Stomach (tissue), 9 donors: Measurements from ENCODE around the gene CEP20. TPM values are rescaled to one million over a fixed set of nuclear protein-coding genes. Genes with fewer than 3 reads are reported as not detected.
A peak's percentile ranks its signal among the peaks of the same experiment; 100 is the strongest.
"Not testable (repeated sequence)": the region's sequence is repeated elsewhere in the genome, so short reads cannot be mapped to it uniquely, and the experiment has no call there.

Experiments used
- DNase-seq, 2 donors: peaks; one replicate each; pipeline versions ENCODE4 v3.0.0 to v3.0.0-alpha.2; 2013 to 2019
- H3K27ac ChIP-seq, 5 donors: fragments of 200-600 bp in 4 of 5; sonication (generic) in 4 of 5; one replicate each; pipeline ENCODE4 v1.5.1; 2013 to 2019; ENCODE audit warnings: mild to moderate bottlenecking in 1 of 5, moderate library complexity in 1 of 5
- H3K27me3 ChIP-seq, 3 donors: fragments of 200-600 bp; sonication (generic); one replicate each; pipeline ENCODE4 v1.5.1; 2017 to 2019; ENCODE audit warnings: mixed run types in 1 of 3
- H3K36me3 ChIP-seq, 4 donors: fragments of 200-600 bp; sonication (generic); 1 replicate in 3 of 4; 2 replicates in 1 of 4; pipeline ENCODE4 v1.5.1; 2016 to 2019
- H3K4me1 ChIP-seq, 4 donors: fragments of 200-600 bp; sonication (generic); one replicate each; pipeline ENCODE4 v1.5.1; 2016 to 2019
- H3K4me3 ChIP-seq, 4 donors: fragments of 200-600 bp; sonication (generic) in 3 of 4; one replicate each; pipeline ENCODE4 v1.5.1; 2016 to 2019; ENCODE audit warnings: mild to moderate bottlenecking in 1 of 4
- H3K9me3 ChIP-seq, 4 donors: fragments of 200-600 bp; sonication (generic); one replicate each; pipeline ENCODE4 v1.5.1; 2016 to 2019
- EP300 ChIP-seq: sonication (generic); formaldehyde crosslinking; IDR thresholded peaks from one replicate; pipeline ENCODE4 v1.6.1; 2017; ENCODE audit warnings: antibody characterized with exemption
- POLR2A ChIP-seq, 4 donors: fragments of 450-650 bp; IDR thresholded peaks; one replicate each; pipeline ENCODE4 v1.6.1; 2016; ENCODE audit warnings: antibody characterized with exemption in 4 of 4, control low read depth in 2 of 4, mild to moderate bottlenecking in 1 of 4, moderate library complexity in 1 of 4
- POLR2AphosphoS5 ChIP-seq, 3 donors: sonication (generic); formaldehyde crosslinking; IDR thresholded peaks; one replicate each; pipeline ENCODE4 v1.6.1; 2016; ENCODE audit warnings: antibody characterized with exemption in 3 of 3
- WGBS, 5 donors: extraction: QIAGEN DNeasy Blood & Tissue Kit in 3 of 5; methylation state at CpG; one replicate each; pipeline versions ENCODE4 v1.1.5 to v1.1.7; 2013 to 2018; 5-methylcytosine and 5-hydroxymethylcytosine counted together
- intact Hi-C: fragments of 100-400 bp; cut with DNase I; formaldehyde crosslinking; loops from one replicate; pipeline ENCODE4 v1.15.1; 2023; ENCODE audit warnings: low total_unique reads
- polyA plus RNA-seq, 3 donors: library from polyadenylated mRNA; stranded (reverse); fragments of 200-250 nt; gene quantifications; one replicate each; pipeline ENCODE4 v1.2.3, GENCODE V29; 2013
- total RNA-seq, 5 donors: library from RNA; depleted of rRNA; stranded (reverse); fragments of >200 nt; gene quantifications; one replicate each; pipeline versions ENCODE4 v1.1.0 to v1.2.3, GENCODE V29; 2014 to 2016
- TF ChIP-seq, protein P1 (sequence below), 7 experiments: fragments of 450-650 bp in 4 of 7; fragments of 200-600 bp in 3 of 7; sonication (generic) in 3 of 7; IDR thresholded peaks; one replicate each; pipeline ENCODE4 v1.5.1; 2016 to 2019; ENCODE audit warnings: antibody characterized with exemption in 7 of 7, control low read depth in 2 of 7, mild to moderate bottlenecking in 1 of 7
- donor health status: healthy with polysubstance abuse.
- donor health status: Bipolar disorder and iron deficiency.
- donor health status: healthy.

The CEP20 gene
- total and polyA plus RNA-seq, 8 donors: 7.0 to 40.0 (median 17.8) TPM

DNA sequence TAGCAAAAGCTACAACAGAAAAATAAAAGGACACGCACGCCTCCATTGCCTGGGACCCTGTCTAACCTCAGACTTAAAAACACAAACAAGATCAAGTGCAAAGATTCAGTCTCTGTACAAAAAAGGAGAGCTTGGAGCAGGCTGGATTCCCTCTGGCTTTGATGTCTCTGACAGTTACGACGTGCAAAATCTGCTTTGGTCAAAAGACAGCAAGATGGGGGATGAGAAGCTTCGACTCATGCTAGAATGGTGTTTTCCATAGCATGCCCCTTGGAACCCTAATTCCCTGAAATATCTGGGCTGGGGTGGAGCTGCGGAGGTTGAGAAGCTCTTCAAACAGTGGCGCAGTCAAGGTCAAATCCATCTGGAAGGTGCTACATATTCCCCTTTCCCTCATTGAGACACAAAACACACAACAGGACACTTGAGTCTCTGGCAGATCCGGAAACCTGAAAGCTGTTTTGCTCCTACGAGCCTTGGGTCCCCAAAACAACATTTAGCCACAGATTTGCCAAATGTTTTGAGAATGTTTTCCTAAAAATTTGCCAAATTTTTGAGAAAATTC is 40.7 kb downstream of the CEP20 start:
- no peaks in the 10 kb centered on the region for H3K36me3 ChIP-seq

DNA sequence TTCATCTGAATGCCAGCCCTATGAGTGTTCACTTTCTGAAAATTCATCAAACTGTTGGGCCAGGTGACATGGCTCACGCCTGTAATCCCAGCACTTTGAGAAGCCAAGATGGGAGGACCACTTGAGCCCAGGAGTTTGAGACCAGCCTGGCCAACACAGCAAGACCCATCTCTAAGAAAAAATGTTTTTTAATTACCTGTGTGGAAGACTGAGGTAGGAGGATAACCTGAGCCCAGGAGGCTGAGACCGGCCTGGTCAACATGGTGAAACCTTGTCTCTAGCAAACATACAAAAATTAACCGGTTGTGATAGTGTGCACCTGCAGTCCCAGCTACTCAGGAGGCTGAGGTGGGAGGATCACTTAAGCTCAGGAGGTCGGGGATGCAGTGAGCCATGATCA is 41.9 kb downstream of the CEP20 start:
- no peak for TF ChIP-seq POLR2AphosphoS5 (IDR thresholded peaks at IDR 0.05)
- no peak for TF ChIP-seq POLR2A (IDR thresholded peaks at IDR 0.05)
- no peak for TF ChIP-seq EP300
- intact Hi-C loops: no loop called here
- DNase-seq: no peak
- Histone ChIP-seq H3K27ac (peak overlapping the region in 3 of 5 donors; percentile 26 to 90 (median 74)), H3K9me3 (no peaks in the 10 kb centered on the region), H3K4me1 (peaks cover 0 to 36% (median 12%) of the 10 kb centered on the region in 4 donors), H3K27me3 (no peaks in the 10 kb centered on the region), H3K36me3 (no peaks in the 10 kb centered on the region), H3K4me3 (no peak overlapping the region)
- 60 to 72% (median 71%) methylated on average over 4 of the region's 4 CpGs for WGBS, 5 donors

More for the DNA sequence above, 40.7 kb downstream of the CEP20 start:
- peak overlapping the region in 1 of 4 donors; percentile 7 for H3K4me3 ChIP-seq
- no peak for TF ChIP-seq EP300
- TF ChIP-seq POLR2AphosphoS5 (IDR thresholded peaks at IDR 0.05): no peak
- TF ChIP-seq, protein P1, sequence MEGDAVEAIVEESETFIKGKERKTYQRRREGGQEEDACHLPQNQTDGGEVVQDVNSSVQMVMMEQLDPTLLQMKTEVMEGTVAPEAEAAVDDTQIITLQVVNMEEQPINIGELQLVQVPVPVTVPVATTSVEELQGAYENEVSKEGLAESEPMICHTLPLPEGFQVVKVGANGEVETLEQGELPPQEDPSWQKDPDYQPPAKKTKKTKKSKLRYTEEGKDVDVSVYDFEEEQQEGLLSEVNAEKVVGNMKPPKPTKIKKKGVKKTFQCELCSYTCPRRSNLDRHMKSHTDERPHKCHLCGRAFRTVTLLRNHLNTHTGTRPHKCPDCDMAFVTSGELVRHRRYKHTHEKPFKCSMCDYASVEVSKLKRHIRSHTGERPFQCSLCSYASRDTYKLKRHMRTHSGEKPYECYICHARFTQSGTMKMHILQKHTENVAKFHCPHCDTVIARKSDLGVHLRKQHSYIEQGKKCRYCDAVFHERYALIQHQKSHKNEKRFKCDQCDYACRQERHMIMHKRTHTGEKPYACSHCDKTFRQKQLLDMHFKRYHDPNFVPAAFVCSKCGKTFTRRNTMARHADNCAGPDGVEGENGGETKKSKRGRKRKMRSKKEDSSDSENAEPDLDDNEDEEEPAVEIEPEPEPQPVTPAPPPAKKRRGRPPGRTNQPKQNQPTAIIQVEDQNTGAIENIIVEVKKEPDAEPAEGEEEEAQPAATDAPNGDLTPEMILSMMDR (IDR thresholded peaks at IDR 0.05): no peak
- no peak for TF ChIP-seq POLR2A (IDR thresholded peaks at IDR 0.05)
- peak overlapping the region in 3 of 5 donors; percentile 37 to 90 (median 66) for H3K27ac ChIP-seq
- H3K4me1 ChIP-seq: peaks cover 0 to 36% (median 9%) of the 10 kb centered on the region in 4 donors
- no peak for DNase-seq
- no peaks in the 10 kb centered on the region for H3K27me3 ChIP-seq
- intact Hi-C loops: no loop called here
- no peaks in the 10 kb centered on the region for H3K9me3 ChIP-seq
- 59 to 69% (median 66%) methylated on average over 9 of the region's 9 CpGs for WGBS, 5 donors

DNA sequence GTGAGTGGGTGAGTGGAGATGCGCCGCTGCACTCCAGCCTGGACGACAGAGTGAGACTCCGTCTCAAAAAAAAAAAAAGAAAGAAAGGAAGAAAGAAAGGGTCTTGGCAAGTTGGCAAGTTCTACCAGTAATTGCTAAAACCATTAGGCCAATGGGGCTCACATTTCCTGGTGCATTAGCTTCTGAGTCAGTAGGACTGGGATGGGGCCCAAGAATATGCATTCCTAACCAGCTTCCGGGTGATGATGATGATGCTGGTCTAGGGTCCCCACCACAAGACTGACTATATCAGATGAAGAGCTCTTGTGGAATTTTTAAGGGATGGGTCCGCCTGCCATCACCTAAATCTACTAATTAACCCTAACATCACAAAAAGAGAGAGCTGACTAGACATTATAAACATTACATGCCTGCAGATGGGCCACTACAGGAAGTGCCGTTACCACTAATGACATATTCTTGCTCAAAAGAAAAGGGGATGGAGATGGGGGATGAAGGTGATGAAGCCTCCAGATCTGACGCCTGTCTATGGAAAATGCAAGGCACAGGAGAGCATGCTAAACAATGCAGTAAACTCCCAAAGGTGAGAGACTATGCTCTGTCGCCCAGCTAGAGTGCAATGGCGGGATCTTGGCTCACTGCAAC is 44.6 kb downstream of the CEP20 start:
- H3K4me3 ChIP-seq: no peak overlapping the region
- peak overlapping the region in 3 of 5 donors; percentile 53 to 90 (median 74) for H3K27ac ChIP-seq
- TF ChIP-seq, protein P1 (IDR thresholded peaks at IDR 0.05): no peak
- TF ChIP-seq POLR2AphosphoS5 (IDR thresholded peaks at IDR 0.05): peak in 1 of 3 donors; percentile 23
- no peak for TF ChIP-seq POLR2A (IDR thresholded peaks at IDR 0.05)

DNA sequence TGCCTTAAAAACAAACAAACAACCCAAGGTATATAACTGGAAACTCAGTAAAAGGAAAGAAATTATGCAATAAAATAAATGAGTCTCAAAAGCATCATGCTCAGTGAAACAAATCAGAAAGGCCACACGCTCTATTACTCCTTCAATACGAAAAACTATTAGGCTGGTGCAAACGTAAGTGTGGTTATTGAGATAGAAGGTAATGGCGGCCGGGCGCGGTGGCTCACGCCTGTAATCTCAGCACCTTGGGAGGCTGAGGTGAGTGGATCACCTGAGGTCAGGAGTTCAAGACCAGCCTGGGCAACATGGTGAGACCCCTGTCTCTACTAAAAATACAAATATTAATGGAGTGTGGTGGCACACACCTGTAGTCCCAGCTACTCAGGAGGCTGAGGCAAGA is 49.2 kb downstream of the CEP20 start:
- DNase-seq, H3K4me3 ChIP-seq, intact Hi-C loops, H3K9me3 ChIP-seq, H3K27me3 ChIP-seq: not testable (repeated sequence)
- peaks cover 0 to 20% (median 0%) of the 10 kb centered on the region in 4 donors for H3K36me3 ChIP-seq
- WGBS, 5 donors: 69 to 94% (median 86%) methylated on average over 8 of the region's 8 CpGs
- H3K27ac ChIP-seq: peak overlapping the region in 3 of 5 donors; percentile 41 to 64 (median 58)
- peaks cover 0 to 26% (median 9%) of the 10 kb centered on the region in 4 donors for H3K4me1 ChIP-seq

More for the DNA sequence above, 44.6 kb downstream of the CEP20 start:
- Histone ChIP-seq H3K27me3 (no peaks in the 10 kb centered on the region), H3K9me3 (no peaks in the 10 kb centered on the region), H3K36me3 (no peaks in the 10 kb centered on the region), H3K4me1 (peaks cover 0 to 31% (median 11%) of the 10 kb centered on the region in 4 donors)
- intact Hi-C loops: no loop called here
- WGBS, 5 donors: 69 to 89% (median 83%) methylated on average over 10 of the region's 10 CpGs
- no peak for DNase-seq

DNA sequence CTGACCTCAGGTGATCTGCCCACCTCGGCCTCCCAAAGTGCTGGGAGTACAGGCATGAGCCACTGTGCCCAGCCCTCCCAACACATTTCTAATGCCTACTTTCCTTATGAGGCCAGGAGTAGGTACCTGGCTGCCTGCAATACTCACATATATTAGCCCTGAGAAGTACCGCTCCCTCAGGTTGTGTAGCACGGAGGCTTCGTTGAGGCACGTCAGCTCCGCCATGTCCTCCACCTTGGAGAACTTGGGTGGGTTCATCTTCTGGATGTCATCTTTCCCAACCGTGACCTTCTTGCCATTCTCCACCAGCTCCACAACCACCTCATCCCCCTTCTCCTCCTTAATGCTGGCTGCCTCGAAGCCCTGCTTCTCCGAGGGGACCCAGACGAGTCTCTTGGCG is 50.6 kb downstream of the CEP20 start:
- Histone ChIP-seq H3K4me1 (peaks cover 0 to 37% (median 9%) of the 10 kb centered on the region in 4 donors), H3K4me3 (no peak overlapping the region), H3K9me3 (no peaks in the 10 kb centered on the region), H3K27me3 (no peaks in the 10 kb centered on the region), H3K27ac (peak overlapping the region in 3 of 5 donors; percentile 41 to 86 (median 64)), H3K36me3 (peaks cover 0 to 20% (median 0%) of the 10 kb centered on the region in 4 donors)
- WGBS, 5 donors: 83 to 96% (median 93%) methylated on average over 11 of the region's 11 CpGs
- intact Hi-C loops: no loop called here
- DNase-seq: no peak
- no peak for TF ChIP-seq POLR2AphosphoS5 (IDR thresholded peaks at IDR 0.05)
- no peak for TF ChIP-seq POLR2A (IDR thresholded peaks at IDR 0.05)
- TF ChIP-seq EP300: no peak
- TF ChIP-seq, protein P1 (IDR thresholded peaks at IDR 0.05): no peak
